ENCODE measurements around the gene ACHE. TPM values are rescaled to one million over a fixed set of nuclear protein-coding genes. Genes with fewer than 3 reads are reported as not detected.
"Not testable (repeated sequence)": the region's sequence is repeated elsewhere in the genome, so short reads cannot be mapped to it uniquely, and the experiment has no call there.

ACHE gene
- total RNA-seq, 8 experiments from 2014 or later = 1.3 to 64.5 (median 13.4) TPM

- peak in 1 of 8 experiments; percentile 46 for ATAC-seq (replicated peaks in 6 of 8)
- Histone ChIP-seq H3K27ac (no peak overlapping the region), H3K4me3 (no peak overlapping the region), H3K4me1 (replicated peaks in 1 of 2) (peaks cover 12 to 21% of the 10 kb centered on the region in 2 donors)
- WGBS, 10 experiments = 15 to 100% (median 85%) methylated on average over 1 to 8 of the region's 17 CpGs; no CpG with 5 or more reads in 4 of the 10 experiments
- in situ Hi-C loops (cut with MboI; ENCODE audit: low pct_unique_long_range_greater_than_20kb in 2 of 9, low sequenced_read_pairs in 9 of 9, unreplicated experiment in 9 of 9) = loop anchor here in 7 of 9 experiments (25.0 kb wide), 2 partner anchors 153 to 403 kb away; partner anchors contain the start of genes SPACDR (in 5 of the 7), EPO (in 4 of the 7) and POP7 (in 4 of the 7)
Observed at GRCh38 chr7:100865372-100865911, 30.2 kb downstream of the ACHE start.

GRCh38 chr7:100864263-100864845 is 31.3 kb downstream of the ACHE start:
- H3K4me1 ChIP-seq (replicated peaks in 1 of 2) = peaks cover 12 to 21% of the 10 kb centered on the region in 2 donors
- no peak for ATAC-seq (replicated peaks in 6 of 8)

GRCh38 chr7:100863406-100863950 is 32.2 kb downstream of the ACHE start:
- in situ Hi-C loops (cut with MboI; ENCODE audit: low pct_unique_long_range_greater_than_20kb in 2 of 9, low sequenced_read_pairs in 9 of 9, unreplicated experiment in 9 of 9) = loop anchor here in 7 of 9 experiments (25.0 kb wide), 2 partner anchors 151 to 401 kb away; partner anchors contain the start of genes SPACDR (in 5 of the 7), EPO (in 4 of the 7) and POP7 (in 4 of the 7)
- Histone ChIP-seq H3K27ac (no peak overlapping the region), H3K4me1 (replicated peaks in 1 of 2) (peaks cover 12 to 20% of the 10 kb centered on the region in 2 donors), H3K4me3 (no peak overlapping the region)
- no peak for ATAC-seq (replicated peaks in 6 of 8)
- 88 to 100% (median 95%) methylated on average over 1 to 8 of the region's 10 CpGs; no CpG with 5 or more reads in 2 of the 10 experiments for WGBS, 10 experiments

More at GRCh38 chr7:100864263-100864845, 31.3 kb downstream of the ACHE start:
- H3K4me3 ChIP-seq = no peak overlapping the region
- in situ Hi-C loops (cut with MboI; ENCODE audit: low pct_unique_long_range_greater_than_20kb in 2 of 9, low sequenced_read_pairs in 9 of 9, unreplicated experiment in 9 of 9) = loop anchor here in 7 of 9 experiments (25.0 kb wide), 2 partner anchors 152 to 402 kb away; partner anchors contain the start of genes SPACDR (in 5 of the 7), EPO (in 4 of the 7) and POP7 (in 4 of the 7)
- WGBS, 10 experiments = 75 to 94% (median 83%) methylated on average over 1 to 11 of the region's 12 CpGs; no CpG with 5 or more reads in 2 of the 10 experiments
- H3K27ac ChIP-seq = no peak overlapping the region

GRCh38 chr7:100861616-100861985 is 34.1 kb downstream of the ACHE start:
- Histone ChIP-seq H3K4me1 (replicated peaks in 1 of 2) (peaks cover 2 to 4% of the 10 kb centered on the region in 2 donors), H3K27ac (no peak overlapping the region), H3K4me3 (no peak overlapping the region)
- no peak for ATAC-seq (replicated peaks in 6 of 8)
- in situ Hi-C loops (cut with MboI; ENCODE audit: low pct_unique_long_range_greater_than_20kb in 2 of 9, low sequenced_read_pairs in 9 of 9, unreplicated experiment in 9 of 9) = loop anchor here in 7 of 9 experiments (25.0 kb wide), 2 partner anchors 149 to 399 kb away; partner anchors contain the start of genes SPACDR (in 5 of the 7), EPO (in 4 of the 7) and POP7 (in 4 of the 7)
- 95% methylated on average over 4 of the region's 14 CpGs; no CpG with 5 or more reads in 9 of the 10 experiments for WGBS, 10 experiments

GRCh38 chr7:100860702-100861615 is 34.7 kb downstream of the ACHE start:
- WGBS, 10 experiments = 83 to 100% (median 100%) methylated on average over 1 to 3 of the region's 18 CpGs; no CpG with 5 or more reads in 5 of the 10 experiments
- Histone ChIP-seq H3K27ac (no peak overlapping the region), H3K4me1 (replicated peaks in 1 of 2) (no peaks in the 10 kb centered on the region), H3K4me3 (no peak overlapping the region)
- no peak for ATAC-seq (replicated peaks in 6 of 8)
- in situ Hi-C loops (cut with MboI; ENCODE audit: low pct_unique_long_range_greater_than_20kb in 2 of 9, low sequenced_read_pairs in 9 of 9, unreplicated experiment in 9 of 9) = loop anchor here in 7 of 9 experiments (25.0 kb wide), 2 partner anchors 149 to 399 kb away; partner anchors contain the start of genes SPACDR (in 5 of the 7), EPO (in 4 of the 7) and POP7 (in 4 of the 7)

- no peak for ATAC-seq (replicated peaks in 6 of 8)
- 50 to 94% (median 88%) methylated on average over 4 to 13 of the region's 15 CpGs; no CpG with 5 or more reads in 2 of the 10 experiments for WGBS, 10 experiments
- Histone ChIP-seq H3K4me1 (replicated peaks in 1 of 2) (no peaks in the 10 kb centered on the region), H3K27ac (no peak overlapping the region), H3K4me3 (no peak overlapping the region)
- in situ Hi-C loops (cut with MboI; ENCODE audit: low pct_unique_long_range_greater_than_20kb in 2 of 9, low sequenced_read_pairs in 9 of 9, unreplicated experiment in 9 of 9) = loop anchor here in 8 of 9 experiments (10.0 to 25.0 kb wide), 4 partner anchors 65 to 398 kb away; partner anchors contain the start of genes POP7 (in 6 of the 8), SPACDR (in 5 of the 8) and EPO (in 4 of the 8)
Observed at GRCh38 chr7:100859856-100860255, 35.8 kb downstream of the ACHE start.

GRCh38 chr7:100856871-100857282 is 38.8 kb downstream of the ACHE start:
- in situ Hi-C loops (cut with MboI; ENCODE audit: low pct_unique_long_range_greater_than_20kb in 2 of 9, low sequenced_read_pairs in 9 of 9, unreplicated experiment in 9 of 9) = loop anchor here in 8 of 9 experiments (10.0 to 25.0 kb wide), 4 partner anchors 62 to 395 kb away; partner anchors contain the start of genes POP7 (in 6 of the 8), SPACDR (in 5 of the 8) and EPO (in 4 of the 8)
- Histone ChIP-seq H3K4me1 (replicated peaks in 1 of 2) (peaks cover 4 to 6% of the 10 kb centered on the region in 2 donors), H3K27ac (no peak overlapping the region), H3K4me3 (no peak overlapping the region)
- no peak for ATAC-seq (replicated peaks in 6 of 8)
- 80 to 100% (median 88%) methylated on average over 2 to 6 of the region's 16 CpGs; no CpG with 5 or more reads in 6 of the 10 experiments for WGBS, 10 experiments

GRCh38 chr7:100855515-100855914 is 40.2 kb downstream of the ACHE start:
- no peak for ATAC-seq (replicated peaks in 6 of 8)
- WGBS, 10 experiments = 40 to 100% (median 83%) methylated on average over 1 to 3 of the region's 10 CpGs; no CpG with 5 or more reads in 5 of the 10 experiments
- in situ Hi-C loops (cut with MboI; ENCODE audit: low pct_unique_long_range_greater_than_20kb in 2 of 9, low sequenced_read_pairs in 9 of 9, unreplicated experiment in 9 of 9) = loop anchor here in 8 of 9 experiments (10.0 to 25.0 kb wide), 4 partner anchors 61 to 393 kb away; partner anchors contain the start of genes POP7 (in 6 of the 8), SPACDR (in 5 of the 8) and EPO (in 4 of the 8)
- H3K27ac ChIP-seq = no peak overlapping the region
- H3K4me1 ChIP-seq (replicated peaks in 1 of 2) = peaks cover 4 to 6% of the 10 kb centered on the region in 2 donors
- no peak overlapping the region for H3K4me3 ChIP-seq

GRCh38 chr7:100854899-100855298 is 40.8 kb downstream of the ACHE start:
- 90 to 100% (median 93%) methylated on average over 1 to 7 of the region's 9 CpGs; no CpG with 5 or more reads in 5 of the 10 experiments for WGBS, 10 experiments
- not testable (repeated sequence) for H3K4me1 ChIP-seq (replicated peaks in 1 of 2); ATAC-seq (replicated peaks in 6 of 8); H3K27ac ChIP-seq; H3K4me3 ChIP-seq
- in situ Hi-C loops (cut with MboI; ENCODE audit: low pct_unique_long_range_greater_than_20kb in 2 of 9, low sequenced_read_pairs in 9 of 9, unreplicated experiment in 9 of 9) = loop anchor here in 8 of 9 experiments (10.0 to 25.0 kb wide), 4 partner anchors 60 to 393 kb away; partner anchors contain the start of genes POP7 (in 6 of the 8), SPACDR (in 5 of the 8) and EPO (in 4 of the 8)

GRCh38 chr7:100854146-100854895 is 41.4 kb downstream of the ACHE start:
- WGBS, 10 experiments = 100% methylated on average over 1 of the region's 14 CpGs; no CpG with 5 or more reads in 8 of the 10 experiments
- Histone ChIP-seq H3K4me1 (replicated peaks in 1 of 2) (peaks cover 4 to 6% of the 10 kb centered on the region in 2 donors), H3K4me3 (no peak overlapping the region), H3K27ac (no peak overlapping the region)
- in situ Hi-C loops (cut with MboI; ENCODE audit: low pct_unique_long_range_greater_than_20kb in 2 of 9, low sequenced_read_pairs in 9 of 9, unreplicated experiment in 9 of 9) = loop anchor here in 8 of 9 experiments (10.0 to 25.0 kb wide), 4 partner anchors 60 to 392 kb away; partner anchors contain the start of genes POP7 (in 6 of the 8), SPACDR (in 5 of the 8) and EPO (in 4 of the 8)
- no peak for ATAC-seq (replicated peaks in 6 of 8)
